Heart left ventricle (tissue), 16 donors: ENCODE measurements around the gene TRERF1. TPM values are rescaled to one million over a fixed set of nuclear protein-coding genes. Genes with fewer than 3 reads are reported as not detected.

Experiments
- ATAC-seq, 4 donors: fragments of 200-7000 bp; cut with Tn5 transposase; one replicate each; pipeline ENCODE4 v1.9.1; 2020 to 2022; ENCODE audit warnings: moderate library complexity in 4 of 4, mild to moderate bottlenecking in 3 of 4, moderate number of reproducible peaks in 1 of 4
- DNase-seq, 5 donors: peaks; one replicate each; pipeline ENCODE4 v3.0.0-alpha.2; 2020
- H3K27ac ChIP-seq, 12 donors: fragments of 200-600 bp; sonication (generic) in 4 of 12; one replicate each; pipeline versions ENCODE4 v1.5.0 to v1.8.0; 2016 to 2022; ENCODE audit warnings: mild to moderate bottlenecking in 2 of 12
- H3K27me3 ChIP-seq, 9 donors: fragments of 200-600 bp; sonication (generic) in 2 of 9; one replicate each; pipeline versions ENCODE4 v1.5.1 to v1.8.0; 2016 to 2022; ENCODE audit warnings: mild to moderate bottlenecking in 3 of 9
- H3K36me3 ChIP-seq, 9 donors: fragments of 200-600 bp; sonication (generic) in 2 of 9; one replicate each; pipeline versions ENCODE4 v1.5.0 to v1.8.0; 2018 to 2022; ENCODE audit warnings: mild to moderate bottlenecking in 2 of 9
- H3K4me1 ChIP-seq, 12 donors: fragments of 200-600 bp; sonication (generic) in 4 of 12; one replicate each; pipeline versions ENCODE4 v1.5.0 to v1.8.0; 2016 to 2022; ENCODE audit warnings: mild to moderate bottlenecking in 3 of 12
- H3K4me3 ChIP-seq, 12 donors: fragments of 200-600 bp; sonication (generic) in 4 of 12; one replicate each; pipeline versions ENCODE4 v1.5.0 to v1.8.0; 2017 to 2022; ENCODE audit warnings: mild to moderate bottlenecking in 9 of 12, moderate library complexity in 4 of 12
- H3K9me3 ChIP-seq, 12 donors: fragments of 200-600 bp; sonication (generic) in 4 of 12; one replicate each; pipeline versions ENCODE4 v1.5.0 to v1.8.0; 2016 to 2022; ENCODE audit warnings: mild to moderate bottlenecking in 1 of 12
- CTCF ChIP-seq, 12 donors: fragments of 200-600 bp; sonication (generic) in 4 of 12; IDR thresholded peaks; one replicate each; pipeline versions ENCODE4 v1.5.0 to v1.8.0; 2018 to 2022; ENCODE audit warnings: antibody characterized with exemption in 12 of 12, mild to moderate bottlenecking in 5 of 12
- POLR2A ChIP-seq, 2 donors: fragments of 450-650 bp; IDR thresholded peaks; one replicate each; pipeline ENCODE4 v1.6.1; 2017; ENCODE audit warnings: antibody characterized with exemption in 2 of 2, mild to moderate bottlenecking in 2 of 2, moderate library complexity in 2 of 2
- WGBS, 4 donors: extraction: QIAGEN DNeasy Blood & Tissue Kit in 2 of 4; methylation state at CpG; one replicate each; pipeline versions ENCODE4 v1.1.5 to v1.1.7; 2013 to 2018; 5-methylcytosine and 5-hydroxymethylcytosine counted together
- intact Hi-C, 10 donors: fragments of 100-400 bp; cut with DNase I; formaldehyde crosslinking; loops; one replicate each; pipeline versions ENCODE4 v1.11.1 to v1.14.2; 2022
- polyA plus RNA-seq, 2 donors: library from polyadenylated mRNA; stranded (reverse); fragments of 200-250 nt; gene quantifications; one replicate each; pipeline ENCODE4 v1.2.3, GENCODE V29; 2013
- total RNA-seq, 9 donors: library from RNA; depleted of rRNA in 2 of 9; stranded (reverse); fragments of >200 nt in 2 of 9; fragmentation: NEBNext Ultra II Directional in 3 of 9; extraction: Animal tissue kit (Norgen Biotek cat#: 25700) in 3 of 9; gene quantifications; one replicate each; pipeline versions ENCODE4 v1.1.0 to v1.2.4, GENCODE V29; 2016 to 2023
- donor health status: ischemic (EF 13 %, LVEDD 7.1; RV severe dilation, severe dysfunction).
- donor health status: healthy with polysubstance abuse.
- donor health status: DM: no; HTN: yes; CAD: no.
- donor health status: DM: no; HTN: no; CAD: no.
- donor health status: ischemic (EF 25% LVEDD 6.9; RV normal size, moderate dysfunction).
- donor health status: ischemic (EF 25% LVEDD 5.7; RV mildly dilated, moderate dysfunction).
- donor health status: healthy.
- donor health status: DM: yes; HTN: yes; CAD: no.
- donor health status: ischemic (EF 35%, LVEDD 5.7; RV mildly dilated, moderate dysfunction).
- donor health status: nonischemic (EF 11% LVEDD 7.7; RV severe dilation, severe dysfunction).
- donor health status: DM: yes; HTN: yes; CAD: no.
- donor health status: PGD.
- donor health status: ischemic (EF 29% LVEDD 5.4; RV normal size, mild dysfunction).
- donor health status: nonischemic (EF 23%, LVEDD 6.1; RV moderate dilation, normal function).

The TRERF1 gene
- total and polyA plus RNA-seq, 11 donors: 0.53 to 4.5 (median 1.5) TPM

- no peak overlapping the region for H3K27ac ChIP-seq
- DNase-seq: peak in 1 of 5 donors; percentile 10
- no peak for TF ChIP-seq CTCF (IDR thresholded peaks at IDR 0.05)
- no peak for TF ChIP-seq POLR2A (IDR thresholded peaks at IDR 0.05)
- 86 to 92% (median 89%) methylated on average over 15 to 20 of the region's 20 CpGs for WGBS, 4 donors
- H3K36me3 ChIP-seq: no peaks in the 10 kb centered on the region
- intact Hi-C loops: no loop called here
- H3K9me3 ChIP-seq: no peaks in the 10 kb centered on the region
- peaks cover 0 to 6% (median 0%) of the 10 kb centered on the region in 12 donors for H3K4me1 ChIP-seq
- peaks cover 0 to 11% (median 5%) of the 10 kb centered on the region in 9 donors for H3K27me3 ChIP-seq
- no peak for ATAC-seq
- H3K4me3 ChIP-seq: no peak overlapping the region
These were observed 272.3 kb downstream of the TRERF1 start for GRCh38 chr6:42179261-42179944.

GRCh38 chr6:42177514-42178364 lies 274.0 kb downstream of the TRERF1 start:
- peak in 1 of 4 donors; percentile 16 for ATAC-seq
- H3K4me1 ChIP-seq: peaks cover 0 to 6% (median 0%) of the 10 kb centered on the region in 12 donors
- intact Hi-C loops: no loop called here

GRCh38 chr6:42176981-42177380 lies 274.7 kb downstream of the TRERF1 start:
- Histone ChIP-seq H3K27ac (no peak overlapping the region), H3K27me3 (peaks cover 0 to 11% (median 5%) of the 10 kb centered on the region in 9 donors), H3K9me3 (no peaks in the 10 kb centered on the region), H3K36me3 (no peaks in the 10 kb centered on the region), H3K4me1 (peaks cover 0 to 6% (median 0%) of the 10 kb centered on the region in 12 donors), H3K4me3 (no peak overlapping the region)
- intact Hi-C loops: no loop called here
- no peak for ATAC-seq
- DNase-seq: no peak
- TF ChIP-seq POLR2A (IDR thresholded peaks at IDR 0.05) (no peak), CTCF (IDR thresholded peaks at IDR 0.05) (no peak)

More at GRCh38 chr6:42177514-42178364, 274.0 kb downstream of the TRERF1 start:
- 17 to 32% (median 22%) methylated on average over 24 to 27 of the region's 27 CpGs for WGBS, 4 donors
- Histone ChIP-seq H3K36me3 (no peaks in the 10 kb centered on the region), H3K4me3 (no peak overlapping the region), H3K27ac (no peak overlapping the region), H3K27me3 (peaks cover 0 to 11% (median 5%) of the 10 kb centered on the region in 9 donors), H3K9me3 (no peaks in the 10 kb centered on the region)
- TF ChIP-seq POLR2A (IDR thresholded peaks at IDR 0.05) (no peak), CTCF (IDR thresholded peaks at IDR 0.05) (no peak)
- DNase-seq: peak in 1 of 5 donors; percentile 25

GRCh38 chr6:42175860-42176259 lies 275.9 kb downstream of the TRERF1 start:
- ATAC-seq (no peak), DNase-seq (no peak)
- no peak overlapping the region for H3K27ac ChIP-seq
- TF ChIP-seq POLR2A (IDR thresholded peaks at IDR 0.05): no peak
- TF ChIP-seq CTCF (IDR thresholded peaks at IDR 0.05): peak in 1 of 12 donors; percentile 6
- peaks cover 0 to 6% (median 0%) of the 10 kb centered on the region in 12 donors for H3K4me1 ChIP-seq
- H3K27me3 ChIP-seq: peaks cover 0 to 11% (median 5%) of the 10 kb centered on the region in 9 donors
- no peaks in the 10 kb centered on the region for H3K9me3 ChIP-seq
- H3K36me3 ChIP-seq: no peaks in the 10 kb centered on the region
- WGBS, 4 donors: 66 to 71% (median 68%) methylated on average over 5 of the region's 5 CpGs
- intact Hi-C loops: no loop called here
- H3K4me3 ChIP-seq: no peak overlapping the region
